Astrocyte of the cerebellum (primary cell): ENCODE measurements around the gene UBE2H.

Experiments
- DNase-seq: peaks from one replicate; pipeline ENCODE4 v3.0.0-alpha.2; 2011; ENCODE audit warnings: low read depth
- H3K4me3 ChIP-seq: 2 replicates; pipeline ENCODE4 v1.5.1; 2011; ENCODE audit warnings: mild to moderate bottlenecking, low read depth, low read length, moderate library complexity
- CTCF ChIP-seq: IDR thresholded peaks from 2 replicates; pipeline ENCODE4 v1.5.1; 2012; ENCODE audit warnings: low read length, low read depth, moderate library complexity, mild to moderate bottlenecking; ENCODE audit errors: missing control alignments
- in situ Hi-C: cut with HindIII; loops from 2 replicates; pipeline ENCODE4 v1.10.0; 2017; ENCODE audit warnings: low sequenced_read_pairs

Gene UBE2H

GRCh38 chr7:129950191-129950932 is 2.4 kb downstream of the UBE2H start:
- in situ Hi-C loops: no loop called here
- no peak for TF ChIP-seq CTCF
- peak overlapping the region; percentile 93 for H3K4me3 ChIP-seq
- no peak for DNase-seq

- peak; percentile 55 for DNase-seq
- in situ Hi-C loops: loop anchor here (5.0 kb wide), 1 partner anchor 87 kb away; no protein-coding TSS in a partner anchor
Observed at GRCh38 chr7:129949292-129950133, 3.2 kb downstream of the UBE2H start.

GRCh38 chr7:129948877-129949291 is 3.9 kb downstream of the UBE2H start:
- in situ Hi-C loops: loop anchor here (5.0 kb wide), 1 partner anchor 87 kb away; no protein-coding TSS in a partner anchor
- TF ChIP-seq CTCF: no peak
- DNase-seq: peak; percentile 84
- peak overlapping the region; percentile 93 for H3K4me3 ChIP-seq

More at GRCh38 chr7:129949292-129950133, 3.2 kb downstream of the UBE2H start:
- no peak for TF ChIP-seq CTCF
- H3K4me3 ChIP-seq: peak overlapping the region; percentile 93

- in situ Hi-C loops: loop anchor here (5.0 kb wide), 1 partner anchor 86 kb away; no protein-coding TSS in a partner anchor
Observed at GRCh38 chr7:129948338-129948737, 4.4 kb downstream of the UBE2H start.

GRCh38 chr7:129947701-129948100 is 5.1 kb downstream of the UBE2H start:
- in situ Hi-C loops: loop anchor here (5.0 kb wide), 1 partner anchor 85 kb away; no protein-coding TSS in a partner anchor
- no peak for TF ChIP-seq CTCF
- H3K4me3 ChIP-seq: no peak overlapping the region
- no peak for DNase-seq

More at GRCh38 chr7:129948338-129948737, 4.4 kb downstream of the UBE2H start:
- no peak for DNase-seq
- H3K4me3 ChIP-seq: peak overlapping the region; percentile 93
- no peak for TF ChIP-seq CTCF

GRCh38 chr7:129947049-129947448 is 5.7 kb downstream of the UBE2H start:
- DNase-seq: no peak
- TF ChIP-seq CTCF: no peak
- in situ Hi-C loops: loop anchor here (5.0 kb wide), 1 partner anchor 85 kb away; no protein-coding TSS in a partner anchor

More at GRCh38 chr7:129947049-129947448, 5.7 kb downstream of the UBE2H start:
- H3K4me3 ChIP-seq: no peak overlapping the region
